ENCODE data around the gene PPP4R1.

PPP4R1 gene

GRCh38 chr18:9508446-9509025, 105.8 kb downstream of the PPP4R1 start:
- no peak for DNase-seq (ENCODE audit: low read depth, low spot score)

- no peak for DNase-seq (ENCODE audit: low read depth, low spot score)
Observed at GRCh38 chr18:9507565-9508088, 106.7 kb downstream of the PPP4R1 start.

- DNase-seq (ENCODE audit: low read depth, low spot score): no peak
Observed at GRCh38 chr18:9506046-9506792, 108.1 kb downstream of the PPP4R1 start.
